H1 (cell line): ENCODE data around the gene SBF2. TPM values are rescaled to one million over a fixed set of nuclear protein-coding genes. Genes with fewer than 3 reads are reported as not detected.

ENCODE experiments used
- CTCF ChIA-PET: fragments of 300-600 bp; sonication (Branson Sonifier 250); formaldehyde crosslinking; loops from one replicate; lab custom pipeline; 2021; ENCODE audit not compliant: partially characterized antibody; lab: Charles Lee
- POLR2A ChIA-PET: fragments of 300-600 bp; sonication (Branson Sonifier 250); formaldehyde crosslinking; loops from one replicate; lab custom pipeline; 2021; ENCODE audit warnings: inconsistent platforms; ENCODE audit not compliant: partially characterized antibody; lab: Charles Lee
- DNase-seq, 2 experiments: peaks; one replicate each; pipeline versions ENCODE4 v3.0.0 to v3.0.0-alpha.2; 2010 to 2022; ENCODE audit warnings: low spot score in 2 of 2, low read depth in 1 of 2, mixed read lengths in 1 of 2
- FAIRE-seq: peaks from 2 replicates; lab custom pipeline; 2011; peaks lifted over from hg19 to GRCh38; lab: Jason Lieb, UNC
- H2AFZ ChIP-seq: 2 replicates; pipeline ENCODE4 v1.8.1; 2012; ENCODE audit warnings: low read length, inconsistent platforms
- H2AK5ac ChIP-seq: 2 replicates; pipeline ENCODE4 v1.6.1; 2013; ENCODE audit warnings: low read depth, low read length
- H2BK120ac ChIP-seq: replicated peaks from 2 replicates; pipeline ENCODE3; 2013; ENCODE audit warnings: low read depth, low read length, inconsistent platforms
- H2BK12ac ChIP-seq: 2 replicates; pipeline ENCODE4 v1.6.1; 2013; ENCODE audit warnings: low read depth, low read length
- H2BK15ac ChIP-seq: 2 replicates; pipeline ENCODE4 v1.6.1; 2013; ENCODE audit warnings: low read length
- H2BK20ac ChIP-seq: 2 replicates; pipeline ENCODE4 v1.6.1; 2013; ENCODE audit warnings: low read length
- H2BK5ac ChIP-seq: 2 replicates; pipeline ENCODE4 v1.6.1; 2013; ENCODE audit warnings: low read depth, low read length
- H3K14ac ChIP-seq: 2 replicates; pipeline ENCODE4 v1.6.1; 2013; ENCODE audit warnings: inconsistent platforms; ENCODE audit not compliant: insufficient read length
- H3K18ac ChIP-seq: 2 replicates; pipeline ENCODE4 v1.6.1; 2013; ENCODE audit warnings: low read length; ENCODE audit errors: extremely low read depth
- H3K23ac ChIP-seq: 2 replicates; pipeline ENCODE4 v1.6.1; 2013; ENCODE audit warnings: inconsistent platforms; ENCODE audit not compliant: insufficient read length
- H3K23me2 ChIP-seq: 2 replicates; pipeline ENCODE4 v1.6.1; 2013; ENCODE audit warnings: low read depth, low read length
- H3K27ac ChIP-seq: 2 replicates; pipeline ENCODE4 v1.6.1; 2011; ENCODE audit warnings: low read depth, low read length, inconsistent platforms
- H3K27me3 ChIP-seq, 4 experiments: replicated peaks in 1 of 4; 1 replicate in 1 of 4; 2 replicates in 3 of 4; pipeline versions ENCODE4 v1.6.1 to v1.8.1; 2011 to 2013; ENCODE audit warnings: low read length in 3 of 4, mild to moderate bottlenecking in 3 of 4, inconsistent platforms in 2 of 4, mixed read lengths in 2 of 4, moderate library complexity in 1 of 4; ENCODE audit not compliant: control insufficient read depth in 3 of 4, insufficient read depth in 3 of 4; ENCODE audit errors: extremely low read depth in 1 of 4
- H3K36me3 ChIP-seq, 4 experiments: 2 replicates each; pipeline versions ENCODE4 v1.6.1 to v1.8.1; 2011 to 2013; ENCODE audit warnings: mild to moderate bottlenecking in 4 of 4, low read length in 3 of 4, moderate library complexity in 2 of 4, control low read depth in 1 of 4, inconsistent platforms in 1 of 4; ENCODE audit not compliant: insufficient read depth in 4 of 4, control insufficient read depth in 2 of 4
- H3K4ac ChIP-seq: replicated peaks from 2 replicates; pipeline ENCODE3; 2013; ENCODE audit warnings: low read length, low read depth, mixed read lengths, inconsistent platforms; ENCODE audit not compliant: insufficient read length
- H3K4me1 ChIP-seq, 4 experiments: replicated peaks in 1 of 4; 1 replicate in 1 of 4; 2 replicates in 3 of 4; pipeline versions ENCODE4 v1.6.1 to v1.8.1; 2011 to 2013; ENCODE audit warnings: low read length in 3 of 4, inconsistent platforms in 2 of 4, mixed read lengths in 1 of 4; ENCODE audit not compliant: insufficient read depth in 4 of 4, control insufficient read depth in 3 of 4
- H3K4me2 ChIP-seq, 2 experiments: 2 replicates each; pipeline versions ENCODE4 v1.6.1 to v1.8.1; 2011 to 2013; ENCODE audit warnings: low read depth in 2 of 2, low read length in 2 of 2, control low read depth in 1 of 2, inconsistent platforms in 1 of 2, mild to moderate bottlenecking in 1 of 2; ENCODE audit not compliant: insufficient read depth in 1 of 2
- H3K4me3 ChIP-seq, 4 experiments: fragments of 200-600, 300-600 bp in 1 of 4; sonication (generic), shearing (Covaris generic), sonication (Bioruptor Twin) in 1 of 4; 2 replicates each; pipeline versions ENCODE4 v1.5.1 to v1.8.1; 2011 to 2016; ENCODE audit warnings: low read length in 4 of 4, low read depth in 3 of 4, control low read depth in 2 of 4, inconsistent platforms in 2 of 4, mild to moderate bottlenecking in 2 of 4, mixed read lengths in 1 of 4, moderate library complexity in 1 of 4; ENCODE audit not compliant: insufficient read depth in 2 of 4; ENCODE audit errors: extremely low read depth in 1 of 4
- H3K56ac ChIP-seq: replicated peaks from 2 replicates; pipeline ENCODE3; 2013; ENCODE audit warnings: low read depth, mild to moderate bottlenecking, mixed read lengths, low read length, inconsistent platforms; ENCODE audit not compliant: insufficient read length
- H3K79me1 ChIP-seq: 2 replicates; pipeline ENCODE4 v1.6.1; 2013; ENCODE audit warnings: low read depth, low read length, control low read depth
- H3K79me2 ChIP-seq, 2 experiments: 2 replicates each; pipeline versions ENCODE4 v1.6.1 to v1.8.1; 2012 to 2013; ENCODE audit warnings: low read length in 2 of 2, mild to moderate bottlenecking in 2 of 2, inconsistent platforms in 1 of 2; ENCODE audit not compliant: insufficient read depth in 2 of 2, control insufficient read depth in 1 of 2
- H3K9ac ChIP-seq, 4 experiments: replicated peaks in 1 of 4; 1 replicate in 1 of 4; 2 replicates in 3 of 4; pipeline versions ENCODE4 v1.6.1 to v1.8.1; 2011 to 2013; ENCODE audit warnings: low read depth in 3 of 4, low read length in 3 of 4, control low read depth in 2 of 4, mild to moderate bottlenecking in 2 of 4, moderate library complexity in 2 of 4, inconsistent platforms in 1 of 4; ENCODE audit errors: extremely low read depth in 1 of 4
- H3K9me3 ChIP-seq, 2 experiments: 2 replicates each; pipeline versions ENCODE4 v1.6.1 to v1.8.1; 2012 to 2013; ENCODE audit warnings: mild to moderate bottlenecking in 2 of 2, moderate library complexity in 2 of 2, control low read depth in 1 of 2, inconsistent platforms in 1 of 2, low read depth in 1 of 2, low read length in 1 of 2, mixed read lengths in 1 of 2; ENCODE audit not compliant: insufficient read depth in 2 of 2
- H4K20me1 ChIP-seq, 2 experiments: replicated peaks in 1 of 2; 2 replicates each; pipeline versions ENCODE3 to v1.8.1; 2011 to 2013; ENCODE audit warnings: inconsistent platforms in 2 of 2, low read length in 2 of 2, mild to moderate bottlenecking in 1 of 2; ENCODE audit not compliant: insufficient read depth in 2 of 2, control insufficient read depth in 1 of 2
- H4K5ac ChIP-seq: 2 replicates; pipeline ENCODE4 v1.6.1; 2013; ENCODE audit warnings: low read length, low read depth, mixed read lengths, inconsistent platforms; ENCODE audit not compliant: insufficient read length
- H4K8ac ChIP-seq: 2 replicates; pipeline ENCODE4 v1.8.0; 2013; ENCODE audit warnings: mild to moderate bottlenecking, moderate library complexity, low read length, inconsistent platforms; ENCODE audit not compliant: insufficient read depth; ENCODE audit errors: extremely low read depth
- H4K91ac ChIP-seq: replicated peaks from 2 replicates; pipeline ENCODE3; 2013; ENCODE audit warnings: low read length, mixed read lengths, inconsistent platforms; ENCODE audit not compliant: insufficient read length
- CHD2 ChIP-seq: IDR thresholded peaks from 2 replicates; pipeline ENCODE4 v1.6.1; 2012; ENCODE audit warnings: low read length, improper control_type of control experiment
- CREB1 ChIP-seq: IDR thresholded peaks from 2 replicates; pipeline ENCODE4 v1.6.1; 2012; ENCODE audit warnings: inconsistent platforms
- JUND ChIP-seq: IDR thresholded peaks from 2 replicates; pipeline ENCODE4 v1.6.1; 2011; ENCODE audit warnings: mild to moderate bottlenecking, improper control_type of control experiment, low read length
- MAFK ChIP-seq: IDR thresholded peaks from 2 replicates; pipeline ENCODE4 v1.6.1; 2012; ENCODE audit warnings: low read depth, mild to moderate bottlenecking, improper control_type of control experiment, low read length
- NRF1 ChIP-seq: IDR thresholded peaks from 2 replicates; pipeline ENCODE4 v1.6.1; 2011; ENCODE audit warnings: mild to moderate bottlenecking, low read depth, low read length, improper control_type of control experiment
- POLR2A ChIP-seq, 2 experiments: IDR thresholded peaks; 1 replicate in 1 of 2; 2 replicates in 1 of 2; pipeline ENCODE4 v1.6.1; 2011; ENCODE audit warnings: low read depth in 2 of 2, low read length in 2 of 2, mild to moderate bottlenecking in 2 of 2; ENCODE audit errors: control extremely low read depth in 1 of 2
- POLR2AphosphoS5 ChIP-seq: IDR thresholded peaks from 2 replicates; pipeline ENCODE4 v1.6.1; 2011; ENCODE audit warnings: low read depth, low read length
- RBBP5 ChIP-seq: IDR thresholded peaks from 2 replicates; pipeline ENCODE4 v1.7.1; 2012; ENCODE audit warnings: low read depth, mild to moderate bottlenecking, inconsistent platforms, low read length, moderate library complexity, borderline replicate concordance
- RFX5 ChIP-seq: IDR thresholded peaks from 2 replicates; pipeline ENCODE4 v1.6.1; 2011; ENCODE audit warnings: low read depth, low read length, improper control_type of control experiment, borderline replicate concordance
- TEAD4 ChIP-seq: IDR thresholded peaks from 2 replicates; pipeline ENCODE4 v1.6.1; 2012; ENCODE audit warnings: low read depth, low read length, inconsistent platforms, mixed read lengths
- WGBS, 2 experiments: shearing (Covaris generic) in 1 of 2; methylation state at CpG; one replicate each; pipeline versions ENCODE4 v1.1.6 to v1.1.7; 2013 to 2015; ENCODE audit warnings: low lambda C conversion rate in 2 of 2, mixed read lengths in 2 of 2, inconsistent platforms in 1 of 2, low coverage in 1 of 2, missing lambda C conversion rate in 1 of 2; ENCODE audit not compliant: insufficient replicate concordance in 2 of 2, insufficient coverage in 1 of 2, insufficient read length in 1 of 2; ENCODE audit errors: extremely low coverage in 1 of 2, missing lambda C conversion rate in 1 of 2; 5-methylcytosine and 5-hydroxymethylcytosine counted together
- polyA plus RNA-seq, 7 experiments: library from polyadenylated mRNA; depleted of rRNA in 3 of 7; stranded (reverse) in 5 of 7; unstranded in 2 of 7; fragments of >200 nt in 5 of 7; fragments of 200-250 nt in 2 of 7; gene quantifications; 1 replicate in 5 of 7; 2 replicates in 1 of 7; 4 replicates in 1 of 7; pipeline versions ENCODE4 v1.2.1 to v1.2.3, GENCODE V29; 2011 to 2013; ENCODE audit warnings: missing spikeins in 2 of 7, mixed read lengths in 2 of 7
- total RNA-seq: library from RNA; stranded (reverse); fragmentation: NEBNext Ultra II Directional; extraction: Animal tissue kit (Norgen Biotek cat#: 25700); gene quantifications from 2 replicates; pipeline ENCODE4 v1.2.1, GENCODE V29; 2021
- TF ChIP-seq, protein P1 (sequence below): IDR thresholded peaks from 2 replicates; pipeline ENCODE4 v1.6.1; 2012; ENCODE audit warnings: inconsistent platforms

The SBF2 gene
- total and polyA plus RNA-seq, 2 of the 8 experiments (the other 6 are each of a cell fraction or from before 2014, with no cell fraction given): 36.7 to 50.5 TPM

DNA sequence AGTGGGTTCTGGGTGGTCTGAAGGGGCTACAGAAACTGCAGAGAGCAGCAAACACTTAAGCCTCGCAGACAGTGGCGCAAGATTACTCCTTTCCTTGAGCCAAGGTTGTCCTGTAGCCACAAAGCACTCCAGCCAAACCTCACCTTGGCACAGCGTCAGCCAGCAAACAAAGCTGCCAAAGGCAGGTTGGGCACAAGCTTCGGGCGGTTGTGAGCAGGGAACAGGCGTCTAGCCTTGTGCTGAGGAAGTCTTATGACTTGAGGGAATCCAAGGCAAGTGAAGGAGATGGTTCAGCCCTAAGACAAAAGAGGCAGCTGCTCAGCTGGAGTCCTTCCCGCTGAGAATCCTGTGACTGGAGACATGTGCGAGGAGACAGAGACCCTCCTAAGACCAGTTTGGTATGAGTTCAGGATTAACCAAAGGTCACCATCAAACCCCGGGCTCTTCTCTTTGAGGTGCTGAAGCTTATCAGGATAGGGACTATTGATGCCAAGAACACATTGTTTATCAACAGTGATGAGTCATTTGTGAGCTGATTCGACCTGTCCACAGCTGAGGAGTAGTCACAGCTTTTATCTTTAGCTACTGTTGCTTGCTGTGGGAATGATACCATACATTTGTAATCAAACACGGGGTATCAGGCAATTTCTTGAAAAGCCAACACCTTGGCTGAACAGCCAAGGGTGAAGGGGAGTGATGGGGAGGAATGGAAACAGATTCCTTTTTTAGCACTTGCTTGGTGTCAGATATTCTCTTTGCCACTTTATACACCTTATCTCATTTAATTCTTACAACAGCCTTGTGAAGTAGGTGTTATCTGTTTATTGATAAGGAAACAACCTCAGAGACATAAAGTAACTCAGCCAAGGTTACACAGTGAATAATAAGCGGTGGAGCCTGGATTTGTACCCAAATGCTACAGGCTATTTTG is 15.4 kb upstream of the SBF2 start:
- Histone ChIP-seq H4K91ac (peak overlapping the region; percentile 86), H4K20me1 (peaks cover 6 to 9% of the 10 kb centered on the region in 2 experiments), H3K36me3 (peaks cover 0 to 17% (median 8%) of the 10 kb centered on the region in 4 experiments; a peak in 3 of 8 replicates), H4K8ac (no peak overlapping the region), H2BK12ac (peak overlapping the region; percentile 96), H3K4ac (peak overlapping the region; percentile 70), H2BK20ac (peak overlapping the region; percentile 57), H3K79me1 (no peaks in the 10 kb centered on the region), H2BK120ac (peak overlapping the region; percentile 49), H3K79me2 (peaks cover 0 to 24% of the 10 kb centered on the region in 2 experiments; a peak in 3 of 4 replicates), H4K5ac (no peak overlapping the region), H2AFZ (no peak overlapping the region), H3K9me3 (no peaks in the 10 kb centered on the region), H3K4me2 (peak overlapping the region in 1 of 2 experiments; percentile 87; a peak in 2 of 4 replicates), H3K4me3 (peak overlapping the region in 1 of 4 experiments; percentile 92; a peak in 1 of 8 replicates), H3K4me1 (peaks cover 6 to 22% (median 7%) of the 10 kb centered on the region in 4 experiments), H3K23ac (no peak overlapping the region), H3K23me2 (peaks cover 18% of the 10 kb centered on the region), H3K27me3 (peaks cover 0 to 24% (median 0%) of the 10 kb centered on the region in 4 experiments; a peak in 2 of 7 replicates), H3K18ac (peak overlapping the region; percentile 88), H3K14ac (no peak overlapping the region), H2BK15ac (peak overlapping the region; percentile 61), H2AK5ac (peak overlapping the region; percentile 94; the same call in 1 of the 2 replicates), H3K56ac (no peak overlapping the region), H3K9ac (peak overlapping the region in 1 of 4 experiments; percentile 22; a peak in 1 of 7 replicates), H3K27ac (no peak overlapping the region; the same call in 1 of the 2 replicates), H2BK5ac (peak overlapping the region; percentile 90; the same call in 1 of the 2 replicates)
- ChIA-PET CTCF (interaction anchor here (0.7 to 10.0 kb wide), 14 partner anchors 9 to 551 kb away, joined by 3 to 97 read pairs (median 4); no protein-coding TSS in a partner anchor), POLR2A (interaction anchor here (1.0 to 10.6 kb wide), 9 partner anchors 6 to 735 kb away, joined by 3 to 156 read pairs (median 5); partner anchors contain the start of gene SBF2)
- FAIRE-seq (peak; percentile 32), DNase-seq (no peak)
- 74% methylated on average over 12 of the region's 12 CpGs; no CpG with 5 or more reads in 1 of the 2 experiments for WGBS, 2 experiments
- TF ChIP-seq POLR2AphosphoS5 (peak; percentile 94), RFX5 (0 out of 2 replicates have a peak, but pooled peaks have one; percentile 13), CREB1 (peak; percentile 29; the same call in 1 of the 2 replicates), MAFK (peak; percentile 17; the same call in 1 of the 2 replicates), JUND (peak; percentile 75; the same call in 1 of the 2 replicates), RBBP5 (0 out of 2 replicates have a peak, but pooled peaks have one; percentile 57), POLR2A (IDR thresholded peaks at IDR 0.05; ENCODE audit: control extremely low read depth in 1 of 2, low read depth in 2 of 2, low read length in 2 of 2) (peak; percentile 60 to 70), TEAD4 (no peak), NRF1 (no peak), CHD2 (0 out of 2 replicates have a peak, but pooled peaks have one; percentile 21)
- TF ChIP-seq, protein P1, sequence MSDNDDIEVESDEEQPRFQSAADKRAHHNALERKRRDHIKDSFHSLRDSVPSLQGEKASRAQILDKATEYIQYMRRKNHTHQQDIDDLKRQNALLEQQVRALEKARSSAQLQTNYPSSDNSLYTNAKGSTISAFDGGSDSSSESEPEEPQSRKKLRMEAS: peak; percentile 70
